Measurements from ENCODE around the gene SYNE1.

- TF ChIP-seq CTCF (IDR thresholded peaks at IDR 0.05) (no peak), EP300 (IDR thresholded peaks at IDR 0.05) (no peak), POLR2A (IDR thresholded peaks at IDR 0.05) (no peak)
Observed at GRCh38 chr6:152594701-152595100, 42.5 kb downstream of the SYNE1 start.

All from ovary (tissue), 3 donors.